HPDE6-E6E7 (cell line): ENCODE measurements around the gene P2RX1.

Source experiments
- DNase-seq: peaks from one replicate; pipeline ENCODE4 v3.0.0; 2011; ENCODE audit warnings: missing footprints; ENCODE audit errors: extremely low spot score

The P2RX1 gene

DNA sequence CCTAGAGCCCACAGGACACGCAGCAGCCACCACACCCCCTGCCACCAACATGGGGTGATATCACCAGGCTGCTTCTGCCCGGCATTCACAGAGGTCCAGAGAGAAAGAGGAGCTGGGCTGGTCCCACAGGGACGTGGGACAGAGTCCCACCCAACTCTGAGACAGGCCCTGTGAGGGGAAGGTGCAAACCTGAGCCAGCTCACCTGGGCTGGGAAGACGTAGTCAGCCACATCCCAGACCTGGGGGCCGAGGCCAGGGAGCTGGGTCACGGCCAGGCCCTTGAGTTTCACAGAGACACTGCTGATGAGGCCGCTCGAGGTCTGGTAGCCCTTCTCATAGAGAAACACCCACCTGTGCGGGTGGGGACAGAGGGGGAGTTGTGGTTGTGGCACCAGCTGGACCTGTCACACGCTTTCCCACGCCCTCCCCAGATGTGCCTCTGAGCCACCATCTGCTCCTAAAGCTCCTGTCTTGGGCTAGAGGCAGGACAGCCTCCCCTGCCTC lies 11.2 kb downstream of the P2RX1 start:
- no peak for DNase-seq

- DNase-seq, result no peak
These were observed 11.8 kb downstream of the P2RX1 start for GRCh38 chr17:3904501-3904900.

DNA sequence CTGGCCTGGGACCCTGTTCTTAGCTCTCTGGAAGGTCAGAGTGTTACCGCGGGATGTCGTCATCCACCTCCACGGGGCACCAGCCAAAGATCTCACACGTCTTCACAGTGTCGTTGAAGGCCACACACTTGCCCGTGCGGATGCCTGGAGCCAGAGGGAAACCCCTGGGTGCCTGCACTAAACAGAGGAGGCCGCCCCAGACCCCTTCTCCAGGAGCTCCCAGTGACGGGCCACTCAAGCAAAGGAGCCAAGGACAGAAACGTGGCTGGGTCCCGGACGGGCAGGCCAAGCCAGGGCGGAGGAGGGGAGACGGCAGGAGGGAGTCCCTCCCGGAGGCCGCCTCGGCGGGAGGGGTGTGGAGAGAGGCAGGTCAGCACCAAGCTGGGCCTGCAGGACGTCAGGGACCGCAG lies 12.4 kb downstream of the P2RX1 start:
- no peak for DNase-seq

DNA sequence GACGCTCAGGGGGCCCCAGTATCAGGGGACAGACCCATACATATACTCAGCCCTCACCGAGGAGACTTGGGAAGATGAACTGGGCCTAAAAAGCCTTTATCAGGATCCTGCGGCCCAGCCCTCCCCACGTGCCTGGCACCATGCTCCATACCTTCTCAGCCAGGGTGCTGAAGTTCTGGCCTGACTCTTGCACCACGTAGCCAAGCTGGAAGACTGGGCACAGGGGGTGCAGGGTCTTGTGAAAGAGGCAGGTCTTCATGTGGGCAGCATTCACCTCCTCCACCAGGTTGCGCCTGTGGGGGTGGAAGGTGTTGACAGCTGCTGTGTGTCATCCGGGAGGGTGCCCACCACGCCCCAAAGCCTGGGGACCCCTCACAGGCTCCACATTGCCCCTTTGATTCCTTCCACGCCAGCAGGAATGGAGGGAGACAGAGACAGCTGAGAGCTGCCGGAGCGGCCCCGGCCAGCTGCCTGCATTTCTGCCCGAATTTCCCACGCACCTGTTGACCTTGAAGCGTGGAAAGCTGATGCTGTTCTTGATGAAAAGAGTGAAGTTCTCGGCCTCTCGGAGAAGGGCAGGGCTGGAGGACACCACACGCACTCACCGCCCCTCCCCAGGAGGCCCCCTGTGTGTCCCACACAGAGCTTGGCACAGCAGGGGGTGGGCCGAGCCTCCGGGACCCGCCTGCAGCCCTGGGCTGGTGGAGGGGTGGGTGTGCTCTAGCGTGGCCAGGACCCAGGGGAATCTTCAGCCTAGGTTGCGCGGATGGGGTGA lies 13.0 kb downstream of the P2RX1 start:
- no peak for DNase-seq

DNA sequence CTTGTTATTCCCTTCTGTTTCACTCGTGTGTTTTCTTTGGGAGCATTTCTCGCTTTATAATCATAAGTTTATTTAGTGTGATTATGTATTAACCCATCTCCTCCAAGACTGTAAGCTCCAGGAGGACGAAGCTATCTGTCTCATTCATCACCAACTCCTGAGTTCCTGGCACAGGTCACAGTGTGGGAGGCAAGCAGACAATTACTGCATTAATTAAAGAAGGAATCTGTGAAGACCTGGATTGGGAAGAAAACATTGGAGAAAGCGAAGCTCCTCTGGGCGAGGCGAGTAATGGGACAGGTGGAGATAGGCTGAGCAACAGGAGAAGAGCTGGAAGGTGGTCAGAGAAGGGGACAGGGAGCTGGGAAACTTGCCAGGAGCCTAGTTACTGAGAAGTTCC lies 15.6 kb downstream of the P2RX1 start:
- DNase-seq, result no peak

GRCh38 chr17:3897731-3898130 lies 18.5 kb downstream of the P2RX1 start:
- DNase-seq, result no peak

DNA sequence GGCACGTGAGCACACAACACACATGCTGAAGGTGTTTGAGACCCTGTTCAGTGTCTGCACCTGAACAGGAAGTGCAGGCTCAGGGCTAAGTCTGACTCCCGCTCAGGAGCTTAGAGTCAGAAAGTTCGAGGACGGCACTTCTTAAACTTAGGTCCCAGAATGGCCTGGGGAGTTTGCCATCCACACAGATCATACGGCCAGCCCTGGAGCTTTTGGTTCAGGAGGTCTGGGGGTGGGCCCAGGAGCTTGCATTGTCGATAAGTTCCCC lies 19.4 kb downstream of the P2RX1 start:
- no peak for DNase-seq

DNA sequence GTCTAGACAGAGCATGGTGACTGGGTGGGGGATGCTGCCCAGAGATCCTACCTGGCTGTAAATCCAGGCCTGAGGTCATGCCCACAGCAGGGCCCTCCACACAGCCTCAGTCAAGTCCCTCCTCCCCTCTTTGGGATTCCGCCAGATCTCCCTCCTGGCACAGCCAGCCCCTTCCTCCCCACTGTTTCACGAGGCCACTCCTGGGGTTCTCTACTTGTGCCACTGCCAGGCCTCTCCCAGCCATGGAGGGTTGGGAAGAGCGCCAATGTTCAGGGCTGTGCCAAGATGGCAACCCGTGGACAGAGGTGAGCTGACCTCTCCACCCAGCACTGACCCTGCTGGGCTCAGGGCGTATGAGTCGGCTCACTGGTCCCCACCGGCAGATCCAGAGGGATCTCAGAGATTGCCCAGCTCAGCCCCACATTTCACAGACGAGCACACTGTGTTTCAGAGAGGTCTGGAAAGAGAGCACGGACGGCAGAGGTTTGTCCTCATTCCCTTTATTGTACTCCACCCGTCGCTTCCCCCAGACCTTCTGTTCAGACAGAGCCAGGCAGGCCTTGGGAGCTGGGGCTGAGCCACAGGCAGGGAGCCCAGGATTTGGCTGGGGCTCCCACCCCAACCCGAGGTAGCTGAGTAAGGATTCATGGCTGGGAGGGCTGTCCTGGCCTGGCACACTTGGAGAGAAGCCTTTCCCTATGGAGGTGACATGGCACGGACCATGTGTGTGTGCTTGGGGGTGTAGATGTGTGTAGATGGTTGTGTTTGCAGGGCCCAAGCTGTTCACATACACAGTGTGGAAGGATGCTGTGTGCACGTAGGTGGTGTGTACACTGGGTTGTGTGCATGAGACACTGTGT lies 19.9 kb downstream of the P2RX1 start:
- no peak for DNase-seq

DNA sequence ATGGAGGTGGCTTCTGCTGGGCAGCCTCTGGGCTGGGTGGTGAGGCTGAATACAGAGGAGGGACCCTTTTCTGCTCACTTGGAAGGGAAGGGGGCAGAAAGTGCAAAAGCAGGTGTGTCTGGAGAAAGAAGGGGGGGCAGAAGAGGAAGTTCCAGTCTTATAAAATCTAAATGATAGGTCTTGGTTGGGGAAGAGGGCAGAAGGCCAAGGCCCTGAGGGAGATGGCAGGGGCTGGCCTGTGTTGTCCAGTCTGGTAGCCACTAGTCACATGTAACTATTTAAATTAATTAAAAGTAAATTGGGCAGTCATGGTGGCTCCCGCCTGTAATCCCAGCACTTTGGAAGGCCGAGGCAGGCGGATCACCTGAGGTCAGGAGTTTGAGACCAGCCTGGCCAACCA lies 20.9 kb downstream of the P2RX1 start:
- no peak for DNase-seq

DNA sequence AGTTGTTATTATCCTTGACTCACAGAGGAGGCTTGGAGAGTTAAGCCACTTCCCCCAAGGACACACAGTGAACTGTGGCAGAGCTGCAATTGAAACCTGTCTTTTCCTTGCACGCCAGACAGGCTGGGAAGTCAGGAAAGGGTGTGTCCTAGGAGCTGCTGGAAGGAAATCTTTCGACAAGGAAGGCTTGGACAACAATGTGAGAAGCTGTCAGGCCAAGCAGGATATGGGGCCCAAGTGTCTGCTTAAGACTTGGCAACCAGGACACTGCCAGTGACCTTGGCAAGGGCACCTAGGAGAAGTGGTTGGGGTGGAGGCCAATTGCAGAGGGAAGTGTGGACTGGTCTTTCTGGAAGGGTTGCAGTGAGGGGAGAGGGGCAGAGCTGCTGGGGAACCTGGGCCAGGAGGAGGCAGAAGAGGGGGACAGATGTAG lies 21.3 kb downstream of the P2RX1 start:
- no peak for DNase-seq

- no peak for DNase-seq
These were observed 22.1 kb downstream of the P2RX1 start for GRCh38 chr17:3894188-3894587.

- no peak for DNase-seq
These were observed 22.5 kb downstream of the P2RX1 start for GRCh38 chr17:3893720-3894116.

GRCh38 chr17:3893003-3893719 lies 23.1 kb downstream of the P2RX1 start, which contains the start of gene CAMKK1:
CAMKK1 (minus strand) TSS chr17:3893053; CDS start chr17:3885687, 7,366 bp downstream.
- DNase-seq, result peak; percentile 83

GRCh38 chr17:3892095-3892998 lies 23.9 kb downstream of the P2RX1 start:
- DNase-seq, result peak; percentile 21

DNA sequence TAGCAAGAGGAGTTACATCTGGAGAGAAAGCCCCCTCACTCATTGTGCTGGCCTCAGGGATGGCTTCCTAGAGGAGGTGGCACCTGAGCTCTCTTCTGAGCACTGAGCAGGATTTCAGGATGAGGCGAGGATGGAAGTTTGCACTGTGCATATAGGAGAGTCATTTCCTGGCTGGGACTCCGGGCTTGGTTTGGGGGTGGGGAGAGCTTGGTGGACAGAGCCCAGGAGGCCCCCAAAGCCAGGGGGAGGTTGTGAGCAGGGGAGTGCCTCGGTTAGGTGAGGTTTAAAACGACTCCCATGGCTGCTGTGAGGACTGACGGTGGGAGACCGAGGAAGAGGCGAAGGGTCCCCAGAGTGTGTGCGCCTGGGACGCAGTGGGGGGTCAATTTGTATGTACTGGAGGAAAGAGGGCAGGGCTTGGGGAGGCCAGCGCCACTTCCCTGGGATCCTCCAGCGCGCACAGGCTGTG lies 24.6 kb downstream of the P2RX1 start:
- DNase-seq, result no peak

GRCh38 chr17:3890878-3891219 lies 25.4 kb downstream of the P2RX1 start:
- DNase-seq, result no peak

GRCh38 chr17:3890082-3890877 lies 26.0 kb downstream of the P2RX1 start:
- DNase-seq, result peak; percentile 92

DNA sequence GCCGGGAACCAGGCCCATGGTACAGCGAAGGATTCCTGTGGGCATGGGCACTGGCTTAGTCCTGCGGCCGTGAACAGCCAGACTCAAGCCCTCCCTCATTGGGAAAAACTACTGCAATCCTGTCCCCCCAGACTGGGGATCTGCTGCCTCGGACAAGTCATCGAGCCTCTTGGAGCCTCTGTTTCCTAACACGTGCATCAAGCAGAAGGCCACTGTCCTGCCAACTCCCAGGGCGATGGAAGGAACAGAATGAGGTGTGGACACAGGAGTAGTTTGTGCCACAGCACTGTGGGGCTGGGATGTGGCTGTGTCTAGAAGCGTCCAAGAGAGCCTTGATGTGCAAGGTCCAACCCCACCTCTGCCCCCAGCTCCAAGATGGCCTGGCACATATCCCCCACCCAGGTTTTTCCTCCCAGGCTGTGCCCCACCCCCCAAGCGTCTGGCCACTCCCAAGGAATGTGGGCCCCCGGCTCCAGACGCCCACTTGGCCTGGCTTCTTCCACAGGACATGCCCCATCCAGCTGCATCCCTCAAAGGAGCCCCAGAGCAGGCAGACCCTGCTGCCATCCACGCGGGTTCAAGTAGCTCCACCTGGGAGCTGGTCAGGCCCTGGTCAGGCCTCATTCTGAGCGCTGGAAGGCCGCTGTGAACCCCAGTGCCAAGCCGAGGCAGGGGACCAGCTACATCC lies 26.8 kb downstream of the P2RX1 start:
- DNase-seq, result no peak

GRCh38 chr17:3888343-3889171 lies 27.7 kb downstream of the P2RX1 start:
- DNase-seq, result peak; percentile 93
